T-helper 2 cell treated with Interferon-gamma antibody and Interleukin-4, amounts not matched to agents 100 ng/mL and 5 ng/mL, for 36 hours (primary cell): ENCODE measurements around the gene DVL3. TPM values are rescaled to one million over a fixed set of nuclear protein-coding genes. Genes with fewer than 3 reads are reported as not detected.

Experiments
- intact Hi-C: fragments of 100-400 bp; cut with micrococcal nuclease; formaldehyde crosslinking; loops from one replicate; pipeline ENCODE4 v1.15.1; 2023
- total RNA-seq: library from RNA; stranded (reverse); gene quantifications from 2 replicates; pipeline ENCODE4 v1.2.3, GENCODE V29; 2022

DVL3 gene
- total RNA-seq, 1 donor from 2014 or later: 39.7 TPM

- intact Hi-C loops: no loop called here
Measured at GRCh38 chr3:184209146-184209923, 54.2 kb downstream of the DVL3 start.

- intact Hi-C loops: no loop called here
Measured at GRCh38 chr3:184211297-184211696, 56.1 kb downstream of the DVL3 start.

DNA sequence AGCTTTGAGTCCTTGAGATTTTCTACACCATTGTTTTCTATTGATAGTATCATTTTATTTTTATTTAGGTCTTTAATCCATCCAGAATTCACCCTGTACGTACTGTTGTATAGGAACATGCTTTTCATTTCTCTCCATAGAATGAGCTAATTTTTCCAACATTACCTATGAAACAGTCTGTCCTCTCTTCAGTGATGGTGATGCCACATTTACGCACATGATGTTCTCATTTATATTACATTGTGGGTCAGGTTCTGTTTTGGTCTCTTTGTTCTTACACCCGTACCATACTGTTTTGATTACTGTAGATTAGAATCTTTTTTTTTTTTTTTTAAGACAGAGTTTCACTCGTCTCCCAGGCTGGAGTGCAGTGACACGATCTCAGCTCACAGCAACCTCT lies 56.5 kb downstream of the DVL3 start:
- intact Hi-C loops: no loop called here

- intact Hi-C loops: no loop called here
Measured at GRCh38 chr3:184218814-184219213, 63.6 kb downstream of the DVL3 start.

GRCh38 chr3:184222521-184222920 lies 67.3 kb downstream of the DVL3 start:
- intact Hi-C loops: no loop called here

Other genes with a start within 250 kb of the DVL3 start
- 17.7 and 19.1 TPM in 2 replicates for gene ABCC5, start 137.5 kb upstream of the DVL3 start, total RNA-seq
- gene HTR3D, start 123.6 kb upstream of the DVL3 start, total RNA-seq: not detected in 2 replicates
- gene HTR3C, start 102.3 kb upstream of the DVL3 start, total RNA-seq: not detected in 2 replicates
- gene HTR3E, start 58.3 kb upstream of the DVL3 start, total RNA-seq: not detected in 2 replicates
- 57.1 and 65.5 TPM in 2 replicates for gene EIF2B5, start 20.0 kb upstream of the DVL3 start, total RNA-seq
- 194 and 211 TPM in 2 replicates for gene AP2M1, start 19.5 kb downstream of the DVL3 start, total RNA-seq
- 58.1 and 60.0 TPM in 2 replicates for gene ABCF3, start 30.8 kb downstream of the DVL3 start, total RNA-seq
- not detected in 2 replicates for gene VWA5B2, start 74.2 kb downstream of the DVL3 start, total RNA-seq
- gene ALG3, start 93.6 kb downstream of the DVL3 start, total RNA-seq: 48.5 and 53.0 TPM in 2 replicates
- gene EEF1AKMT4, start 94.3 kb downstream of the DVL3 start, total RNA-seq: 5.0 and 6.4 TPM in 2 replicates
- gene CAMK2N2, start 106.2 kb downstream of the DVL3 start, total RNA-seq: 0.14 and 0.16 TPM in 2 replicates
- gene ECE2, start 120.6 kb downstream of the DVL3 start, total RNA-seq: not detected in 2 replicates
- 225 and 230 TPM in 2 replicates for gene PSMD2, start 143.9 kb downstream of the DVL3 start, total RNA-seq
- 397 and 400 TPM in 2 replicates for gene EIF4G1, start 159.2 kb downstream of the DVL3 start, total RNA-seq
- gene FAM131A, start 182.2 kb downstream of the DVL3 start, total RNA-seq: 3.8 and 5.3 TPM in 2 replicates
- 3.7 and 4.0 TPM in 2 replicates for gene CLCN2, start 206.2 kb downstream of the DVL3 start, total RNA-seq
- gene POLR2H, start 206.3 kb downstream of the DVL3 start, total RNA-seq: 89.8 and 91.6 TPM in 2 replicates
- gene THPO, start 222.8 kb downstream of the DVL3 start, total RNA-seq: not detected in 2 replicates
- gene CHRD, start 224.7 kb downstream of the DVL3 start, total RNA-seq: not detected in 2 replicates